PFSK-1 (cell line): Measurements from ENCODE around the gene SF3A2.

Source experiments
- POLR2AphosphoS5 ChIP-seq: IDR thresholded peaks from 2 replicates; pipeline ENCODE4 v1.6.1; 2012; ENCODE audit warnings: low read depth, mild to moderate bottlenecking, control low read depth, low read length, moderate library complexity
- REST ChIP-seq, 2 experiments: IDR thresholded peaks; 2 replicates each; pipeline versions ENCODE4 v1.6.1 to v1.8.0; 2011 to 2012; ENCODE audit warnings: low read depth in 2 of 2, low read length in 2 of 2, control low read depth in 1 of 2, inconsistent platforms in 1 of 2, mild to moderate bottlenecking in 1 of 2, moderate library complexity in 1 of 2; ENCODE audit not compliant: insufficient read depth in 1 of 2
- SIN3A ChIP-seq: IDR thresholded peaks from 2 replicates; pipeline ENCODE4 v1.6.1; 2012; ENCODE audit warnings: mild to moderate bottlenecking, low read length, moderate library complexity, borderline replicate concordance; ENCODE audit not compliant: insufficient read depth

GRCh38 chr19:2210206-2210605 is 26.4 kb upstream of the SF3A2 start:
- TF ChIP-seq POLR2AphosphoS5 = no peak
- no peak for TF ChIP-seq SIN3A
- TF ChIP-seq REST (IDR thresholded peaks at IDR 0.05; ENCODE audit: insufficient read depth in 1 of 2, low read depth in 2 of 2, low read length in 2 of 2) = no peak
